ENCODE measurements around the gene SLIT3. TPM values are rescaled to one million over a fixed set of nuclear protein-coding genes. Genes with fewer than 3 reads are reported as not detected.

Gene SLIT3
- total and polyA plus RNA-seq, 10 of the 15 experiments (the other 5 are each of a cell fraction or from before 2014, with no cell fraction given), result 0.05 TPM; not detected in 9

DNA sequence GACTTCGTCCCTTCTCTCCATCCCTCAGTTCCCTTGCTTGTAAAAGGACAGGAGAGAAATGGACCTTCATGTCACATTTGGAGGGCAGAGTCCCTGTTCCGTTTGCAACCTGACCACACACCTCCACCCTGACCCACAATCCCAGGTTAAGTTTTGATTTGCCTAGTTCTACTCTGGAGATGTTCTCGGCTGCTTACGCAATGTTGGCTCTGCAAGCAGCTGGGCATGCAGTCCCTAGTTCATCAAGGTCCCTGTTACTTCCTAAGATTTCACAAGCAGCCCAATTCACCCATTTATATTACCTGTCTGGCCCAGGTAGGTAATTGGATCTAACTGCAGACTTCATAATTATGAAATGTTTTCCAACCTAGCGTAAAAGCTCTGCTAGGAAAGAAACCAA is 28.8 kb downstream of the SLIT3 start:
- DNase-seq (ENCODE audit: low read depth, low spot score) (no peak), FAIRE-seq (no peak), ATAC-seq (no peak)
- Histone ChIP-seq H3K4me1 (ENCODE audit: control insufficient read depth, insufficient read depth, low read length) (no peaks in the 10 kb centered on the region), H2AFZ (ENCODE audit: control insufficient read depth, low read depth, low read length) (no peak overlapping the region), H3K36me3 (ENCODE audit: control insufficient read depth in 2 of 2, insufficient read depth in 2 of 2, low read length in 1 of 2) (no peaks in the 10 kb centered on the region), H3K4me2 (ENCODE audit: control insufficient read depth, insufficient read depth) (no peak overlapping the region), H3K9ac (ENCODE audit: control insufficient read depth, insufficient read depth, low read length) (no peak overlapping the region), H3K4me3 (no peak overlapping the region), H3K79me2 (ENCODE audit: control insufficient read depth, insufficient read depth, low read length) (no peaks in the 10 kb centered on the region), H3K27ac (ENCODE audit: control insufficient read depth, insufficient read depth) (no peak overlapping the region), H3K27me3 (replicated peaks in 1 of 2; ENCODE audit: control insufficient read depth in 2 of 2, insufficient read depth in 2 of 2, low read length in 1 of 2) (no peaks in the 10 kb centered on the region), H4K20me1 (ENCODE audit: control insufficient read depth, insufficient read depth) (no peaks in the 10 kb centered on the region), H3K9me3 (replicated peaks; ENCODE audit: control insufficient read depth, insufficient read depth, low read length) (no peaks in the 10 kb centered on the region)
- ChIA-PET SMC1A (ENCODE audit: uncharacterized antibody, unreplicated experiment) (interaction anchor here (1.1 kb wide), 1 partner anchor 17 kb away, joined by 3 read pairs; no protein-coding TSS in a partner anchor), CTCF (no interaction called here), POLR2A (no interaction called here), RAD21 (ENCODE audit: unreplicated experiment) (no interaction called here)
- intact Hi-C loops (cut with micrococcal nuclease; ENCODE audit: unreplicated experiment), result no loop called here
- in situ Hi-C loops (cut with MboI), result no loop called here
- BruUV-seq (replicated peaks), result no TSS peak
- TF ChIP-seq IKZF2 (IDR thresholded peaks at IDR 0.05) (no peak), SIN3A (IDR thresholded peaks at IDR 0.05; ENCODE audit: low read depth, low read length) (no peak), TAF1 (IDR thresholded peaks at IDR 0.05; ENCODE audit: borderline replicate concordance, low read depth, low read length) (no peak), ASH2L (IDR thresholded peaks at IDR 0.05; ENCODE audit: borderline replicate concordance, low read depth) (no peak), NFXL1 (IDR thresholded peaks at IDR 0.05; ENCODE audit: borderline replicate concordance) (no peak), ZNF217 (IDR thresholded peaks at IDR 0.05) (no peak), FOS (IDR thresholded peaks at IDR 0.05; ENCODE audit: borderline replicate concordance, extremely low read depth, insufficient read length) (no peak), RB1 (IDR thresholded peaks at IDR 0.05; ENCODE audit: borderline replicate concordance) (no peak), ZNF384 (IDR thresholded peaks at IDR 0.05; ENCODE audit: borderline replicate concordance, low read depth, low read length) (no peak), SMC3 (IDR thresholded peaks at IDR 0.05; ENCODE audit: borderline replicate concordance, low read length) (no peak)
- TF ChIP-seq, protein P1, sequence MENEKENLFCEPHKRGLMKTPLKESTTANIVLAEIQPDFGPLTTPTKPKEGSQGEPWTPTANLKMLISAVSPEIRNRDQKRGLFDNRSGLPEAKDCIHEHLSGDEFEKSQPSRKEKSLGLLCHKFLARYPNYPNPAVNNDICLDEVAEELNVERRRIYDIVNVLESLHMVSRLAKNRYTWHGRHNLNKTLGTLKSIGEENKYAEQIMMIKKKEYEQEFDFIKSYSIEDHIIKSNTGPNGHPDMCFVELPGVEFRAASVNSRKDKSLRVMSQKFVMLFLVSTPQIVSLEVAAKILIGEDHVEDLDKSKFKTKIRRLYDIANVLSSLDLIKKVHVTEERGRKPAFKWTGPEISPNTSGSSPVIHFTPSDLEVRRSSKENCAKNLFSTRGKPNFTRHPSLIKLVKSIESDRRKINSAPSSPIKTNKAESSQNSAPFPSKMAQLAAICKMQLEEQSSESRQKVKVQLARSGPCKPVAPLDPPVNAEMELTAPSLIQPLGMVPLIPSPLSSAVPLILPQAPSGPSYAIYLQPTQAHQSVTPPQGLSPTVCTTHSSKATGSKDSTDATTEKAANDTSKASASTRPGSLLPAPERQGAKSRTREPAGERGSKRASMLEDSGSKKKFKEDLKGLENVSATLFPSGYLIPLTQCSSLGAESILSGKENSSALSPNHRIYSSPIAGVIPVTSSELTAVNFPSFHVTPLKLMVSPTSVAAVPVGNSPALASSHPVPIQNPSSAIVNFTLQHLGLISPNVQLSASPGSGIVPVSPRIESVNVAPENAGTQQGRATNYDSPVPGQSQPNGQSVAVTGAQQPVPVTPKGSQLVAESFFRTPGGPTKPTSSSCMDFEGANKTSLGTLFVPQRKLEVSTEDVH (IDR thresholded peaks at IDR 0.05; ENCODE audit: low read depth, partially characterized antibody), result no peak
- TF ChIP-seq, protein P2, sequence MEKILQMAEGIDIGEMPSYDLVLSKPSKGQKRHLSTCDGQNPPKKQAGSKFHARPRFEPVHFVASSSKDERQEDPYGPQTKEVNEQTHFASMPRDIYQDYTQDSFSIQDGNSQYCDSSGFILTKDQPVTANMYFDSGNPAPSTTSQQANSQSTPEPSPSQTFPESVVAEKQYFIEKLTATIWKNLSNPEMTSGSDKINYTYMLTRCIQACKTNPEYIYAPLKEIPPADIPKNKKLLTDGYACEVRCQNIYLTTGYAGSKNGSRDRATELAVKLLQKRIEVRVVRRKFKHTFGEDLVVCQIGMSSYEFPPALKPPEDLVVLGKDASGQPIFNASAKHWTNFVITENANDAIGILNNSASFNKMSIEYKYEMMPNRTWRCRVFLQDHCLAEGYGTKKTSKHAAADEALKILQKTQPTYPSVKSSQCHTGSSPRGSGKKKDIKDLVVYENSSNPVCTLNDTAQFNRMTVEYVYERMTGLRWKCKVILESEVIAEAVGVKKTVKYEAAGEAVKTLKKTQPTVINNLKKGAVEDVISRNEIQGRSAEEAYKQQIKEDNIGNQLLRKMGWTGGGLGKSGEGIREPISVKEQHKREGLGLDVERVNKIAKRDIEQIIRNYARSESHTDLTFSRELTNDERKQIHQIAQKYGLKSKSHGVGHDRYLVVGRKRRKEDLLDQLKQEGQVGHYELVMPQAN (conservative IDR thresholded peaks at IDR 0.05), result no peak
- TF ChIP-seq, protein P3, sequence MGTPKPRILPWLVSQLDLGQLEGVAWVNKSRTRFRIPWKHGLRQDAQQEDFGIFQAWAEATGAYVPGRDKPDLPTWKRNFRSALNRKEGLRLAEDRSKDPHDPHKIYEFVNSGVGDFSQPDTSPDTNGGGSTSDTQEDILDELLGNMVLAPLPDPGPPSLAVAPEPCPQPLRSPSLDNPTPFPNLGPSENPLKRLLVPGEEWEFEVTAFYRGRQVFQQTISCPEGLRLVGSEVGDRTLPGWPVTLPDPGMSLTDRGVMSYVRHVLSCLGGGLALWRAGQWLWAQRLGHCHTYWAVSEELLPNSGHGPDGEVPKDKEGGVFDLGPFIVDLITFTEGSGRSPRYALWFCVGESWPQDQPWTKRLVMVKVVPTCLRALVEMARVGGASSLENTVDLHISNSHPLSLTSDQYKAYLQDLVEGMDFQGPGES (IDR thresholded peaks at IDR 0.05), result no peak
- 35% methylated on average over 5 of the region's 5 CpGs for whole genome bisulfite sequencing (ENCODE audit: insufficient coverage, insufficient replicate concordance, low lambda C conversion rate, missing lambda C conversion rate)
